Astrocyte of the cerebellum (primary cell): Measurements from ENCODE around the gene WNT10A.

Experiments
- DNase-seq: peaks from one replicate; pipeline ENCODE4 v3.0.0-alpha.2; 2011; ENCODE audit warnings: low read depth
- H3K4me3 ChIP-seq: 2 replicates; pipeline ENCODE4 v1.5.1; 2011; ENCODE audit warnings: mild to moderate bottlenecking, low read depth, low read length, moderate library complexity
- CTCF ChIP-seq: IDR thresholded peaks from 2 replicates; pipeline ENCODE4 v1.5.1; 2012; ENCODE audit warnings: low read length, low read depth, moderate library complexity, mild to moderate bottlenecking; ENCODE audit errors: missing control alignments
- in situ Hi-C: cut with HindIII; loops from 2 replicates; pipeline ENCODE4 v1.10.0; 2017; ENCODE audit warnings: low sequenced_read_pairs

WNT10A gene

GRCh38 chr2:218892693-218893348, 12.2 kb downstream of the WNT10A start:
- in situ Hi-C loops: no loop called here
- peak; percentile 21 for TF ChIP-seq CTCF
- peak overlapping the region; percentile 18 for H3K4me3 ChIP-seq
- no peak for DNase-seq

DNA sequence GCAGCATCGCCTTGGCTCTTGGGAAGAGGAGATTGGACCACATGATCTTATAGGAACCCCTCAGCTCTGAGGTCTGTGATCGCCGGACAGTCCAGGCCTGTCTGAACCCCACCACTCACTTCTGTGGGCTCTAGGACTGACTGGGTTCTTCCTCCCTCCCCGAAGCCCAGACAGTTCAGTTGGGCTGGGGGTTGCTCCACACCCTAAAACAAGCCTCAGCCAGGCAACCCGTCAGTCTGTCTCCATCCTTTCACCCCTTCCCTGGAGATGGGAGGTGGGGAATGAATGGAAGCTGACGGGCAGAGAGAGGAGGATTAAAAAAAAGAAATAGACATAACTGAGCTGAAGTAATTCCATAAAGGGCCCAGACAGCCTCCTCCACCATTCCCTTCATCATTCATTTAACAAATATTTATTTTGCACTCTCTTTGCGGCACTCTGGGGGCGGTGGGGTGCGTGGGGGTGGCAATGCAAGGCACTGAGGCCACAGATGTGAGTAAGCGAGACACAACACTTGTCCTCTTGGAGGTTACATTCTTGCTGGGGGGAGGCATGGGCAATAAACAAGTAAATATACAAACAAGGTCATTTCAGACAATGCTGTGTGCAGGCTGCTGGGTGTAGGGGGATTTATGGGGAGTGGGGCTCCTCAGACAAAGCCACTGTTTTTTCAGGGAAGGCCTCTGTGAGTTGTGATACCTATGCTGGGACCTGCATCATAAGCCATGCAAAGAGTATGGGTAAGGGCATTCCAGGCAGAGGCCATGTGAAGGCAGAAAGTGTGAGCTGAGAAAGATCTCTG, 12.9 kb downstream of the WNT10A start:
- no peak for TF ChIP-seq CTCF
- DNase-seq: no peak
- H3K4me3 ChIP-seq: peak overlapping the region; percentile 18
- in situ Hi-C loops: no loop called here

DNA sequence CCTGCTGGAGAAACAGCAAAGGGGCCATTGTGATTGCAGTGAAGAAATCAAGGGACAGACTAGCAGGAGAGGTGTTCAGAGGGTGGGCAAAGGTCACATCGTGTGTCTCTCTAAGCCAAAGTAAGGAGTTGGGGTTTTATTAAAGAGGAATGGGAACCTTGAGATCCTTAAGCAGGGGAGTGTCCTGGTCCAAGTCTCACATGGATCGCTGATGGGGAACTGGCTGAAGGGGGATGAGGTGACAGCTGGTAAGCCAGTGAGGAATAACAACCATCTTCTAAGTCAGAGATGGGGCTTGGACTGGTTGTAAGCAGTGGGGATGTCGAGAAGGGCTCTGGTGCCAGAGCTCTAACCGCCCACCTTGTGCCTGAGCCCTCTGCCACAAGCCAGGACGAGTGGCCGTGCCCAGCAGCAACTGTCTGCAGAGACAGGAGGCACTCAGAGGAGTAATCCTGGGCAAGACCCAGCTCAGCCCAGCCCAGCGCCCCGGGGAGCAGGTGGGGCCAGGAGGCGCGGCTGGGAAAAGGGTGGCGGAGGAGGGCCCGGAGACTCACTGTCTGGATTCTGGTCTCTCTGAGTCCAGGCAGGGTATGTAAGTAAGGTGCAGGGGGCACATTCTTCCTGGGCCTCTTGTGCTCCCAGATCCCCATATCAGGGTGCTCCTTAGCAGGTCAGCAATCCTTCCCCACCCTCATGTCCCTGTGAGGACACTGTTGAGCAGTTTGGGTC, 13.7 kb downstream of the WNT10A start:
- TF ChIP-seq CTCF: no peak
- in situ Hi-C loops: no loop called here

GRCh38 chr2:218894880-218895157, 14.2 kb downstream of the WNT10A start:
- TF ChIP-seq CTCF: no peak
- no peak overlapping the region for H3K4me3 ChIP-seq
- in situ Hi-C loops: no loop called here
- no peak for DNase-seq

More for the DNA sequence above, 13.7 kb downstream of the WNT10A start:
- no peak for DNase-seq
- no peak overlapping the region for H3K4me3 ChIP-seq

DNA sequence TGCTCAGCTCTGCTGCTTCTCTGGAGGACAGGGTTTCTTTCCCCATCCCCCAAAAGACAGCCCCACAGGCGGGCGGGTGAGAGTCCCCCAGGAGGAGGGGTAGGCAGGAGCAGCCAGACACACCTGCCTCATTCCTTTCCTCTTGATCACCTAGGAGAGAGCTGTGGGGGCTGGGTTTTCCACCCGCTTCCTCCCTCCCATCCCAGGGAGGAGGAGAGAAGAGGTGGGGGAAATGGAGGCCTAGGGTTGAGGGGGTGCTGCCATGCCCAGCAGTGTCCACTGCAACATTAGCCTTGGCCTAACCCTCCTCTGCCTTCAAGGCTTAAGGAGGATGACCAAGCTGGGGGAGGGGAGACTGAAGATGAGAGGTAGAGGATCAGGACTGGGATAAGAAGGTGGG, 14.7 kb downstream of the WNT10A start:
- in situ Hi-C loops: no loop called here
- DNase-seq: no peak
- no peak overlapping the region for H3K4me3 ChIP-seq
- no peak for TF ChIP-seq CTCF

- no peak for DNase-seq
- no peak for TF ChIP-seq CTCF
- in situ Hi-C loops: no loop called here
- H3K4me3 ChIP-seq: no peak overlapping the region
Observed at GRCh38 chr2:218895759-218896500, 15.3 kb downstream of the WNT10A start.
